Measurements from ENCODE around the gene CAMK4. TPM values are rescaled to one million over a fixed set of nuclear protein-coding genes. Genes with fewer than 3 reads are reported as not detected.

The CAMK4 gene
- total RNA-seq, 1 experiment from 2014 or later: 6.3 TPM

- Histone ChIP-seq H3K4ac (ENCODE audit: low read depth, low read length) (no peak overlapping the region), H3K79me2 (ENCODE audit: insufficient read depth, low read length) (no peaks in the 10 kb centered on the region), H3K9ac (ENCODE audit: extremely low read depth, insufficient read length, low read length) (no peak overlapping the region), H2BK15ac (ENCODE audit: low read depth, low read length) (no peak overlapping the region), H3K56ac (ENCODE audit: insufficient read length, low read depth, low read length) (no peak overlapping the region), H3K27me3 (ENCODE audit: insufficient read depth, low read length) (no peaks in the 10 kb centered on the region), H2AFZ (ENCODE audit: low read length) (no peak overlapping the region), H3K79me1 (ENCODE audit: insufficient read depth, low read depth, low read length, poor library complexity, severe bottlenecking) (no peaks in the 10 kb centered on the region), H3K23ac (ENCODE audit: insufficient read length, low read depth, low read length) (no peak overlapping the region), H3K14ac (ENCODE audit: insufficient read depth, low read length) (no peak overlapping the region), H3K27ac (ENCODE audit: insufficient read length, low read depth, low read length) (no peak overlapping the region), H2BK120ac (ENCODE audit: low read depth, low read length, poor library complexity, severe bottlenecking) (no peak overlapping the region), H2BK5ac (ENCODE audit: insufficient read length, low read length) (no peak overlapping the region), H3K18ac (ENCODE audit: insufficient read length, low read depth, low read length) (no peak overlapping the region), H2AK5ac (ENCODE audit: insufficient read length, low read length) (no peak overlapping the region), H3K9me3 (ENCODE audit: control insufficient read depth, low read depth, low read length) (no peaks in the 10 kb centered on the region), H4K20me1 (ENCODE audit: control insufficient read depth, insufficient read depth, insufficient read length) (no peaks in the 10 kb centered on the region), H2BK12ac (ENCODE audit: insufficient read length, low read depth, low read length) (no peak overlapping the region), H4K91ac (ENCODE audit: insufficient read length, low read depth, low read length) (no peak overlapping the region), H3K4me2 (ENCODE audit: insufficient read depth, insufficient read length, low read length) (no peak overlapping the region), H4K8ac (replicated peaks; ENCODE audit: insufficient read length, low read depth, low read length) (no peak overlapping the region), H2BK20ac (ENCODE audit: low read depth, low read length, poor library complexity, severe bottlenecking) (no peak overlapping the region), H3K4me1 (ENCODE audit: insufficient read depth, low read length) (no peaks in the 10 kb centered on the region), H4K5ac (ENCODE audit: insufficient read length, low read depth, low read length) (no peak overlapping the region), H3T11ph (ENCODE audit: low read length) (no peak overlapping the region), H3K23me2 (ENCODE audit: insufficient read length, low read depth, low read length, poor library complexity, severe bottlenecking) (no peaks in the 10 kb centered on the region)
- TF ChIP-seq, protein P1, sequence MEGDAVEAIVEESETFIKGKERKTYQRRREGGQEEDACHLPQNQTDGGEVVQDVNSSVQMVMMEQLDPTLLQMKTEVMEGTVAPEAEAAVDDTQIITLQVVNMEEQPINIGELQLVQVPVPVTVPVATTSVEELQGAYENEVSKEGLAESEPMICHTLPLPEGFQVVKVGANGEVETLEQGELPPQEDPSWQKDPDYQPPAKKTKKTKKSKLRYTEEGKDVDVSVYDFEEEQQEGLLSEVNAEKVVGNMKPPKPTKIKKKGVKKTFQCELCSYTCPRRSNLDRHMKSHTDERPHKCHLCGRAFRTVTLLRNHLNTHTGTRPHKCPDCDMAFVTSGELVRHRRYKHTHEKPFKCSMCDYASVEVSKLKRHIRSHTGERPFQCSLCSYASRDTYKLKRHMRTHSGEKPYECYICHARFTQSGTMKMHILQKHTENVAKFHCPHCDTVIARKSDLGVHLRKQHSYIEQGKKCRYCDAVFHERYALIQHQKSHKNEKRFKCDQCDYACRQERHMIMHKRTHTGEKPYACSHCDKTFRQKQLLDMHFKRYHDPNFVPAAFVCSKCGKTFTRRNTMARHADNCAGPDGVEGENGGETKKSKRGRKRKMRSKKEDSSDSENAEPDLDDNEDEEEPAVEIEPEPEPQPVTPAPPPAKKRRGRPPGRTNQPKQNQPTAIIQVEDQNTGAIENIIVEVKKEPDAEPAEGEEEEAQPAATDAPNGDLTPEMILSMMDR (conservative IDR thresholded peaks at IDR 0.05): no peak
- no peak overlapping the region for H3K4me3 Mint-ChIP-seq
- WGBS (ENCODE audit: extremely low coverage, insufficient read length, low lambda C conversion rate): no CpG with 5 or more reads among the region's 1 CpG
- no peak for DNase-seq
- H3K4me1 Mint-ChIP-seq: no peaks in the 10 kb centered on the region
- H3K27me3 Mint-ChIP-seq (ENCODE audit: low read depth): no peaks in the 10 kb centered on the region
- H3K9me3 Mint-ChIP-seq: peaks cover 0 to 2% of the 10 kb centered on the region in 2 experiments; a peak in 2 of 5 replicates
- no peaks in the 10 kb centered on the region for H3K36me3 Mint-ChIP-seq (ENCODE audit: insufficient read depth in 1 of 3, low read depth in 3 of 3)
- no peak overlapping the region for H3K27ac Mint-ChIP-seq
Measured at GRCh38 chr5:111320953-111321352, 96.8 kb downstream of the CAMK4 start.
